Tibial nerve (tissue), 4 donors: ENCODE measurements around the gene HMGA1. TPM values are rescaled to one million over a fixed set of nuclear protein-coding genes. Genes with fewer than 3 reads are reported as not detected.
"Not testable (repeated sequence)": the region's sequence is repeated elsewhere in the genome, so short reads cannot be mapped to it uniquely, and the experiment has no call there.

Experiments used
- DNase-seq, 2 donors: peaks; one replicate each; pipeline ENCODE4 v3.0.0-alpha.2; 2019; ENCODE audit warnings: low spot score in 2 of 2
- H3K27ac ChIP-seq, 4 donors: fragments of 200-600 bp; sonication (generic) in 3 of 4; one replicate each; pipeline ENCODE4 v1.5.1; 2017 to 2019; ENCODE audit warnings: mild to moderate bottlenecking in 1 of 4
- H3K27me3 ChIP-seq, 2 donors: fragments of 200-600 bp; sonication (generic) in 1 of 2; one replicate each; pipeline versions ENCODE4 v1.5.1 to v1.6.0; 2017 to 2019
- H3K36me3 ChIP-seq, 3 donors: fragments of 200-600 bp; sonication (generic); one replicate each; pipeline ENCODE4 v1.5.1; 2018 to 2019
- H3K4me1 ChIP-seq, 4 donors: fragments of 200-600 bp; sonication (generic) in 3 of 4; one replicate each; pipeline ENCODE4 v1.5.1; 2017 to 2019
- H3K4me3 ChIP-seq, 4 donors: fragments of 200-600 bp; sonication (generic) in 3 of 4; one replicate each; pipeline ENCODE4 v1.5.1; 2017 to 2019; ENCODE audit warnings: mild to moderate bottlenecking in 1 of 4, moderate library complexity in 1 of 4
- H3K9me3 ChIP-seq, 4 donors: fragments of 200-600 bp; sonication (generic) in 3 of 4; one replicate each; pipeline ENCODE4 v1.5.1; 2017 to 2019
- EP300 ChIP-seq, 2 donors: sonication (generic); formaldehyde crosslinking; IDR thresholded peaks; one replicate each; pipeline ENCODE4 v1.6.1; 2017; ENCODE audit warnings: antibody characterized with exemption in 2 of 2, mild to moderate bottlenecking in 1 of 2
- POLR2A ChIP-seq, 2 donors: fragments of 450-650 bp; IDR thresholded peaks; one replicate each; pipeline ENCODE4 v1.6.1; 2017; ENCODE audit warnings: antibody characterized with exemption in 2 of 2, mild to moderate bottlenecking in 2 of 2, moderate library complexity in 2 of 2
- WGBS, 2 donors: methylation state at CpG; one replicate each; pipeline ENCODE4 v1.1.5; 2018; 5-methylcytosine and 5-hydroxymethylcytosine counted together
- total RNA-seq, 4 donors: library from RNA; depleted of rRNA; stranded (reverse); fragments of >200 nt; gene quantifications; one replicate each; pipeline ENCODE4 v1.1.0, GENCODE V29; 2016
- TF ChIP-seq, protein P1 (sequence below), 5 experiments: fragments of 200-600 bp in 3 of 5; fragments of 450-650 bp in 2 of 5; sonication (generic) in 3 of 5; IDR thresholded peaks; one replicate each; pipeline ENCODE4 v1.5.1; 2016 to 2019; ENCODE audit warnings: antibody characterized with exemption in 5 of 5, mild to moderate bottlenecking in 3 of 5, moderate library complexity in 2 of 5

HMGA1 gene
- total RNA-seq, 4 donors from 2014 or later = 6.5 to 32.7 (median 7.8) TPM

DNA sequence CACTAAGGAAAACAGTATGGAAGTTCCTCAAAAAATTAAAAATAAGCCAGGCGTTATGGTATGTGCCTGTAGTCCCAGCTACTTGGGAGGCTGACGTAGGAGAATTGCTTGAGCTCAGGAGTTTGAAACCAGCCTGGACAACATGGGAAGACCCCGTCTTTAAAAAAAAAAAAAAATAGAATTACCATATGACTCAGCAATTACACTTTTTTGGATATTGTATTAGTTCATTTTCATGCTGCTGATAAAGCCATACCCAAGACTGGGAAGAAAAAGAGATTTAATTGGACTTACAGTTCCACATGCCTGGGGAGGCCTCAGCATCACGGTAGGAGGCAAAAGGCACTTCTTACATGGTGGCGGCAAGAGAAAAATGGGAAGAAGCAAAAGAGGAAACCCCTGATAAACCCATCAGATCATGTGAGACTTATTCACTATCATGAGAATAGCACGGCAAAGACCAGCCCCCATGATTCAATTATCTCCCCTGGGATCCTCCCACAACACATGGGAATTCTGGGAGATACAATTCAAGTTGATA lies 22.9 kb downstream of the HMGA1 start:
- DNase-seq = no peak
- Histone ChIP-seq H3K27ac (no peak overlapping the region), H3K4me1 (no peaks in the 10 kb centered on the region), H3K9me3 (peaks cover 0 to 9% (median 0%) of the 10 kb centered on the region in 4 donors), H3K4me3 (no peak overlapping the region), H3K27me3 (no peaks in the 10 kb centered on the region), H3K36me3 (peaks cover 0 to 16% (median 0%) of the 10 kb centered on the region in 3 donors)
- no peak for TF ChIP-seq POLR2A (IDR thresholded peaks at IDR 0.05)
- no peak for TF ChIP-seq EP300 (IDR thresholded peaks at IDR 0.05)
- TF ChIP-seq, protein P1, sequence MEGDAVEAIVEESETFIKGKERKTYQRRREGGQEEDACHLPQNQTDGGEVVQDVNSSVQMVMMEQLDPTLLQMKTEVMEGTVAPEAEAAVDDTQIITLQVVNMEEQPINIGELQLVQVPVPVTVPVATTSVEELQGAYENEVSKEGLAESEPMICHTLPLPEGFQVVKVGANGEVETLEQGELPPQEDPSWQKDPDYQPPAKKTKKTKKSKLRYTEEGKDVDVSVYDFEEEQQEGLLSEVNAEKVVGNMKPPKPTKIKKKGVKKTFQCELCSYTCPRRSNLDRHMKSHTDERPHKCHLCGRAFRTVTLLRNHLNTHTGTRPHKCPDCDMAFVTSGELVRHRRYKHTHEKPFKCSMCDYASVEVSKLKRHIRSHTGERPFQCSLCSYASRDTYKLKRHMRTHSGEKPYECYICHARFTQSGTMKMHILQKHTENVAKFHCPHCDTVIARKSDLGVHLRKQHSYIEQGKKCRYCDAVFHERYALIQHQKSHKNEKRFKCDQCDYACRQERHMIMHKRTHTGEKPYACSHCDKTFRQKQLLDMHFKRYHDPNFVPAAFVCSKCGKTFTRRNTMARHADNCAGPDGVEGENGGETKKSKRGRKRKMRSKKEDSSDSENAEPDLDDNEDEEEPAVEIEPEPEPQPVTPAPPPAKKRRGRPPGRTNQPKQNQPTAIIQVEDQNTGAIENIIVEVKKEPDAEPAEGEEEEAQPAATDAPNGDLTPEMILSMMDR (IDR thresholded peaks at IDR 0.05) = no peak
- WGBS, 2 donors = 85 to 87% methylated on average over 6 of the region's 6 CpGs

DNA sequence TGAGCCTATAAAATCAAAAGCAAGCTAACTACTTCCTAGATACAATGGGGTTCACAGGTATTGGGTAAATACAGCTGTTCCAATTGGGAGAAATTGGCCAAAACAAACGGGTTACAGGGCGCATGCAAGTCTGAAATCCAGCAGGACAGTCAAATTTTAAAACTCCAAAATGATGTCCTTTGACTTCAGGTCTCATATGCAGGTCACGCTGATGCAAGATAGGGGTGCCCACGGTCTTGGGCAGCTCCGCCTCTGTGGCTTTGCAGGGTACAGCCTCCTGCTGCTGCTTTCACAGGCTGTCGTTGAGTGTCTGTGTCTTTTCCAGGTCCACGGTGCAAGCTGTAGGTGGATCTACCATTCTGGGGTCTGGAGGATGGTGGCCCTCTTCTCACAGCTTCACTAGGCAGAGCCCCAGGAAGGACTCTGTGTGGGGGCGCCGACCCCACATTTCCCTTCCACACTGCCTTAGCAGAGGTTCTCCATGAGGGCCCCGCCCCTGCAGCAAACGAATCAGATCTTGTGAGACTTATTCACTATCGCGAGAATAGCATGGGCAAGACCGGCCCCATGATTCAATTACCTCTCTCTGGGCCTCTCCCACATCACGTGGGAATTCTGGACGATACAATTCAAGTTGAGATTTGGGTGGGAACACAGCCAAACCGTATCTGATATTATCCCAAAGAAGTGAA lies 24.0 kb downstream of the HMGA1 start:
- Histone ChIP-seq H3K4me1 (no peaks in the 10 kb centered on the region), H3K36me3 (peaks cover 0 to 18% (median 0%) of the 10 kb centered on the region in 3 donors), H3K27ac (no peak overlapping the region), H3K27me3 (no peaks in the 10 kb centered on the region), H3K9me3 (peaks cover 0 to 12% (median 0%) of the 10 kb centered on the region in 4 donors), H3K4me3 (no peak overlapping the region)
- DNase-seq = no peak
- WGBS, 2 donors = 79 to 81% methylated on average over 17 of the region's 17 CpGs
- TF ChIP-seq EP300 (IDR thresholded peaks at IDR 0.05) (no peak), POLR2A (IDR thresholded peaks at IDR 0.05) (no peak)
- TF ChIP-seq, protein P1 (IDR thresholded peaks at IDR 0.05) = no peak

DNA sequence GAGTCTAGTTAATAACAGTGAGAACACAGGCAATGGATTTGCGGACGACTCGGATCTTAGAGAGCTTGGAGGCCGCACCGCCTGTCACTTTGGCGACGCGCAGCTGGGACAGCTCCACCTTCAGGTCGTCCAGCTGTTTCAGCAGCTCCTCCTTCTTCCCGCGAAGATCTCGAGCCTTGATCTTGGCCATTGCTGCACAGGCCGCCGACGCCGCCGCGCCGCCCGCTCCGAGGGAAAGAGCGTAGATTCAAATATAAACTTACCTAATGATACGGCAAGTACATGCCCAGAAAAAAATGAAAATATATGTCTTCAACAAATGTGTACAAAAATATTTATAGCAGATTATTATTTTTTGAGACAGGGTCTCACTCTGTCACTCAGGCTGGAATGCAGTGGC lies 26.8 kb downstream of the HMGA1 start:
- peaks cover 0 to 14% (median 0%) of the 10 kb centered on the region in 4 donors for H3K9me3 ChIP-seq
- peaks cover 0 to 18% (median 0%) of the 10 kb centered on the region in 3 donors for H3K36me3 ChIP-seq
- not testable (repeated sequence) for H3K4me3 ChIP-seq, H3K27ac ChIP-seq, H3K27me3 ChIP-seq, H3K4me1 ChIP-seq, DNase-seq
- 86 to 87% methylated on average over 23 of the region's 23 CpGs for WGBS, 2 donors

DNA sequence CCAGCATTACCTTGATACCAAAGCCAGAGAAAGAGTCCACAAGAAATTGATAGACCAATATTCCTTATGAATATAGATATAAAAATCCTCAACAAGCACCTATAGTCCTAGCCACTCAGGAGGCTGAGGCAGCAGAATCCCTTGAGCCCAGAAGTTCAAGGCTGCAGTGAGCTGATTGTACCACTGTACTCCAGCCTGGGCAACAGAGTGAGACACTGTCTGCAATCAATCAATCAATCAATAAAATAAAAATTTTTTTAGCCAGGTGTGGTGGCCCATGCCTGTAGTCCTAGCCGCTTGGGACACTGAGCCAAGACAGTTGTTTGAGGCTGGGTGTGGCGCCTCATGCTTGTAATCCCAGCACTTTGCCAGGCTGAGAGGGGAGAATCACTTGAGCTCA lies 31.1 kb downstream of the HMGA1 start:
- Histone ChIP-seq H3K36me3 (peaks cover 0 to 18% (median 0%) of the 10 kb centered on the region in 3 donors), H3K4me3 (no peak overlapping the region), H3K27ac (no peak overlapping the region), H3K4me1 (no peaks in the 10 kb centered on the region), H3K9me3 (peaks cover 0 to 14% (median 0%) of the 10 kb centered on the region in 4 donors), H3K27me3 (no peaks in the 10 kb centered on the region)
- DNase-seq = no peak
- 89 to 97% methylated on average over 2 of the region's 2 CpGs for WGBS, 2 donors
- TF ChIP-seq, protein P1 (IDR thresholded peaks at IDR 0.05) = no peak
- no peak for TF ChIP-seq EP300 (IDR thresholded peaks at IDR 0.05)
- TF ChIP-seq POLR2A (IDR thresholded peaks at IDR 0.05) = no peak

DNA sequence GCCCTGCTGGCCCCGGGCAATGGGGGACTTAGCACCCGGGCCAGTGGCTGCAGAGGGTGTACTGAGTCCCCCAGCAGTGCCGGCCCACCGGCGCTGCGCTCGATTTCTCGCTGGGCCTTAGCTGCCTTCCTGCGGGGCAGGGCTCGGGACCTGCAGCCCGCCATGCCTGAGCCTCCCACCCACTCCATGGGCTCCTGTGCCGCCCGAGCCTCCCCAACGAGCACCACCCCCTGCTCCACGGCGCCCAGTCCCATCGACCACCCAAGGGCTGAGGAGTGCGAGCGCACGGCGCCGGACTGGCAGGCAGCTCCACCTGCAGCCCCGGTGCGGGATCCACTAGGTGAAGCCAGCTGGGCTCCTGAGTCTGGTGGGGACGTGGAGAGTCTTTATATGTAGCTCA lies 32.5 kb downstream of the HMGA1 start:
- DNase-seq, H3K9me3 ChIP-seq, H3K4me3 ChIP-seq, H3K36me3 ChIP-seq, H3K27ac ChIP-seq, H3K27me3 ChIP-seq, H3K4me1 ChIP-seq: not testable (repeated sequence)
- 95% methylated on average over 25 of the region's 25 CpGs; no CpG with 5 or more reads in 1 of the 2 donors for WGBS, 2 donors

DNA sequence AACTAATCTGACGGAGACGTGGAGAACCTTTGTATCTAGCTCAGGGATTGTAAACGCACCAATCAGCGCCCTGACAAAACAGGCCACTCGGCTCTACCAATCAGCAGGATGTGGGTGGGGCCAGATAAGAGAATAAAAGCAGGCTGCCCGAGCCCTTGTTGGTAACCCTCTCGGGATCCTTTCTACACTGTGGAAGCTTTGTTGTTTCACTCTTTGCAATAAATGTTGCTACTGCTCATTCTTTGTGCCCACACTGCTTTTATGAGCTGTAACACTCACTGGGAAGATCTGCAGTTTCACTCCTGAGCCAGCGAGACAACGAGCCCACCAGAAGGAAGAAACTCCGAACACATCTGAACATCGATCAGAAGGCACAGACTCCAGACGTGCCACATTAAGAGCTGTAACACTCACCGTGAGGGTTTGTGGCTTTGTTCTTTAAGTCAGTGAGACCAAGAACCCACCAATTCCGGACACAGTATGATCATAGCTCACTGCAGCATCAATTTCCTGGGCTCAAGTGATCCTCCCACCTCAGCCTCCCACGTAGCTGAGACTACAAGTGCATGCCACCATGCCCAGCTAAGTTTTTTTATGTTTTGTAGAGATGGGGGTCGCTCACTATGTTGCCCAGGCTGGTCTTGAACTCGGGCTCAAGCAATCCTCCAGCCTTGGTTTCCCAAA lies 33.1 kb downstream of the HMGA1 start:
- H3K36me3 ChIP-seq, H3K9me3 ChIP-seq, H3K4me3 ChIP-seq, H3K27ac ChIP-seq, DNase-seq, H3K4me1 ChIP-seq, H3K27me3 ChIP-seq: not testable (repeated sequence)
- 70 to 88% methylated on average over 13 to 17 of the region's 17 CpGs for WGBS, 2 donors
